Coronary artery (tissue), 2 donors: Measurements from ENCODE around the gene MYCBPAP.

ENCODE experiments used
- DNase-seq: peaks from one replicate; pipeline ENCODE4 v3.0.0-alpha.2; 2017; ENCODE audit warnings: low spot score
- H3K27ac ChIP-seq, 2 donors: fragments of 200-600 bp; sonication (generic); one replicate each; pipeline ENCODE4 v1.5.1; 2016 to 2019
- H3K4me3 ChIP-seq: fragments of 200-600 bp; sonication (generic); 2 replicates; pipeline ENCODE4 v1.5.1; 2016; ENCODE audit warnings: mild to moderate bottlenecking, moderate library complexity
- CTCF ChIP-seq: fragments of 200-600 bp; sonication (generic); IDR thresholded peaks from one replicate; pipeline ENCODE4 v1.5.1; 2019; ENCODE audit warnings: antibody characterized with exemption

Gene MYCBPAP

GRCh38 chr17:50482516-50482915, 25.7 kb upstream of the MYCBPAP start:
- Histone ChIP-seq H3K4me3 (no peak overlapping the region), H3K27ac (peak overlapping the region; percentile 85 to 94)
- DNase-seq = peak; percentile 97
- TF ChIP-seq CTCF = peak; percentile 76

- H3K4me3 ChIP-seq = no peak overlapping the region
- no peak for TF ChIP-seq CTCF
- peak overlapping the region; percentile 72 to 94 for H3K27ac ChIP-seq
- DNase-seq = peak; percentile 71
Measured at GRCh38 chr17:50483266-50483665, 25.0 kb upstream of the MYCBPAP start.

- Histone ChIP-seq H3K27ac (peak overlapping the region in 1 of 2 donors; percentile 3), H3K4me3 (no peak overlapping the region)
- no peak for DNase-seq
- no peak for TF ChIP-seq CTCF
Measured at GRCh38 chr17:50484386-50485155, 23.7 kb upstream of the MYCBPAP start.

GRCh38 chr17:50487213-50488096, 20.8 kb upstream of the MYCBPAP start:
- TF ChIP-seq CTCF = no peak
- peak; percentile 69 for DNase-seq
- Histone ChIP-seq H3K4me3 (no peak overlapping the region), H3K27ac (no peak overlapping the region)

- TF ChIP-seq CTCF = no peak
- Histone ChIP-seq H3K27ac (no peak overlapping the region), H3K4me3 (no peak overlapping the region)
- no peak for DNase-seq
Measured at GRCh38 chr17:50488880-50489279, 19.4 kb upstream of the MYCBPAP start.

GRCh38 chr17:50491505-50491904, 16.7 kb upstream of the MYCBPAP start:
- no peak for DNase-seq
- no peak overlapping the region for H3K4me3 ChIP-seq
- no peak overlapping the region for H3K27ac ChIP-seq
- TF ChIP-seq CTCF = no peak
